ENCODE results near the gene GBX2. TPM values are rescaled to one million over a fixed set of nuclear protein-coding genes. Genes with fewer than 3 reads are reported as not detected.
"Not testable (repeated sequence)": the region's sequence is repeated elsewhere in the genome, so short reads cannot be mapped to it uniquely, and the experiment has no call there.

Gene GBX2
- total and polyA plus RNA-seq, 2 donors (not counting 1 experiment from before 2014, with no cell fraction given): not detected

DNA sequence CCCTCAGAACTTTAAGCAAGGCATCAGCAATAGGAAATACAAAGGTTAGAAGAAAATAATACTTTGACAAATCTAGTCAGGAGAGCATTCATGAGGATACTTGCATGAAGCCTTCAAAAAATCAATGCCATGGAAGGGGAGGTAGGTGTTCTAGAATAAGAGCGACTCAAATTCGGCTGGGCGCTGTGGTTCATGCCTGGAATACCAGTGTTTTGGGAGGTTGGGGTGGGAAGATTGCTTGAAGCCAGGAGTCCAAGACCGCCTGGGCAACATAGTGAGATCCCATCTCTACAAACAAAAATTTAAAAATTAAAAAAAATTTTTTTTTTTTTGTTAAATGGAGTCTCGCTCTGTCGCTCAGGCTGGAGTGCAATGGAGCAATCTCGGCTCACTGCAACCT, 21.8 kb downstream of the GBX2 start:
- POLR2A ChIA-PET: no interaction called here
- peaks cover 4% of the 10 kb centered on the region for H3K9me3 Mint-ChIP-seq (ENCODE audit: insufficient read depth)
- Histone ChIP-seq H4K20me1 (ENCODE audit: control insufficient read depth, insufficient read depth, low read length, poor library complexity, severe bottlenecking) (no peaks in the 10 kb centered on the region), H3K79me2 (ENCODE audit: control insufficient read depth, insufficient read depth, low read length) (no peaks in the 10 kb centered on the region), H3K9me3 (ENCODE audit: control extremely low read depth in 1 of 3, control insufficient read depth in 2 of 3, insufficient read depth in 1 of 3, low read length in 2 of 3) (peaks cover 0 to 7% (median 4%) of the 10 kb centered on the region in 3 donors), H3K4me2 (replicated peaks; ENCODE audit: low read depth, low read length, poor library complexity, severe bottlenecking) (no peak overlapping the region), H2AFZ (ENCODE audit: insufficient read depth, low read depth, low read length, poor library complexity, severe bottlenecking) (no peak overlapping the region), H3K27ac (ENCODE audit: low read length in 2 of 2) (no peak overlapping the region), H3K9ac (ENCODE audit: low read length) (no peak overlapping the region), H3K36me3 (replicated peaks in 1 of 2; ENCODE audit: control extremely low read depth in 1 of 2, control insufficient read depth in 1 of 2, extremely low read depth in 1 of 2, insufficient read depth in 2 of 2, low read length in 1 of 2) (no peaks in the 10 kb centered on the region), H3K4me1 (ENCODE audit: control insufficient read depth in 2 of 2, insufficient read depth in 2 of 2, low read length in 2 of 2) (no peaks in the 10 kb centered on the region), H3K4me3 (ENCODE audit: control extremely low read depth in 1 of 5, extremely low read depth in 1 of 5, insufficient read depth in 1 of 5, low read depth in 2 of 5, low read length in 4 of 5) (no peak overlapping the region), H3K27me3 (replicated peaks in 1 of 4; ENCODE audit: control extremely low read depth in 1 of 4, control insufficient read depth in 3 of 4, insufficient read depth in 4 of 4, low read length in 3 of 4) (peaks cover 0 to 2% (median 0%) of the 10 kb centered on the region in 4 experiments)
- H3K27ac Mint-ChIP-seq: no peak overlapping the region
- DNase-seq: no peak
- intact Hi-C loops (cut with micrococcal nuclease): no loop called here
- WGBS (ENCODE audit: insufficient coverage): 100% methylated on average over 2 of the region's 7 CpGs
- CTCF ChIA-PET: no interaction called here
- no peak for ATAC-seq (ENCODE audit: low read depth)
- peaks cover 20% of the 10 kb centered on the region for H3K27me3 Mint-ChIP-seq
- no peak overlapping the region for H3K4me3 Mint-ChIP-seq
- TF ChIP-seq EZH2 (IDR thresholded peaks at IDR 0.05; ENCODE audit: borderline replicate concordance, insufficient read depth, low read depth, low read length, poor library complexity, severe bottlenecking): no peak
- TF ChIP-seq, protein P1, sequence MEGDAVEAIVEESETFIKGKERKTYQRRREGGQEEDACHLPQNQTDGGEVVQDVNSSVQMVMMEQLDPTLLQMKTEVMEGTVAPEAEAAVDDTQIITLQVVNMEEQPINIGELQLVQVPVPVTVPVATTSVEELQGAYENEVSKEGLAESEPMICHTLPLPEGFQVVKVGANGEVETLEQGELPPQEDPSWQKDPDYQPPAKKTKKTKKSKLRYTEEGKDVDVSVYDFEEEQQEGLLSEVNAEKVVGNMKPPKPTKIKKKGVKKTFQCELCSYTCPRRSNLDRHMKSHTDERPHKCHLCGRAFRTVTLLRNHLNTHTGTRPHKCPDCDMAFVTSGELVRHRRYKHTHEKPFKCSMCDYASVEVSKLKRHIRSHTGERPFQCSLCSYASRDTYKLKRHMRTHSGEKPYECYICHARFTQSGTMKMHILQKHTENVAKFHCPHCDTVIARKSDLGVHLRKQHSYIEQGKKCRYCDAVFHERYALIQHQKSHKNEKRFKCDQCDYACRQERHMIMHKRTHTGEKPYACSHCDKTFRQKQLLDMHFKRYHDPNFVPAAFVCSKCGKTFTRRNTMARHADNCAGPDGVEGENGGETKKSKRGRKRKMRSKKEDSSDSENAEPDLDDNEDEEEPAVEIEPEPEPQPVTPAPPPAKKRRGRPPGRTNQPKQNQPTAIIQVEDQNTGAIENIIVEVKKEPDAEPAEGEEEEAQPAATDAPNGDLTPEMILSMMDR (IDR thresholded peaks at IDR 0.05): no peak
- H3K4me1 Mint-ChIP-seq: no peaks in the 10 kb centered on the region

GRCh38 chr2:236143811-236144210, 24.4 kb downstream of the GBX2 start:
- WGBS (ENCODE audit: insufficient coverage): 93% methylated on average over 4 of the region's 10 CpGs
- no peak overlapping the region for H2AFZ ChIP-seq (ENCODE audit: insufficient read depth, low read depth, low read length, poor library complexity, severe bottlenecking)
- H3K9me3 Mint-ChIP-seq (ENCODE audit: insufficient read depth): no peaks in the 10 kb centered on the region
- no peak overlapping the region for H3K27ac ChIP-seq (ENCODE audit: low read length in 2 of 2)
- H3K9ac ChIP-seq (ENCODE audit: low read length): no peak overlapping the region
- no peak for ATAC-seq (ENCODE audit: low read depth)
- peaks cover 0 to 5% (median 0%) of the 10 kb centered on the region in 3 donors for H3K9me3 ChIP-seq (ENCODE audit: control extremely low read depth in 1 of 3, control insufficient read depth in 2 of 3, insufficient read depth in 1 of 3, low read length in 2 of 3)
- H3K4me3 Mint-ChIP-seq: no peak overlapping the region
- H3K79me2 ChIP-seq (ENCODE audit: control insufficient read depth, insufficient read depth, low read length): no peaks in the 10 kb centered on the region
- ChIA-PET CTCF (no interaction called here), POLR2A (no interaction called here)
- H3K4me1 Mint-ChIP-seq: no peaks in the 10 kb centered on the region
- no peak overlapping the region for H3K27ac Mint-ChIP-seq
- DNase-seq: no peak
- TF ChIP-seq EZH2 (IDR thresholded peaks at IDR 0.05; ENCODE audit: borderline replicate concordance, insufficient read depth, low read depth, low read length, poor library complexity, severe bottlenecking): no peak
- TF ChIP-seq, protein P1 (IDR thresholded peaks at IDR 0.05): no peak
- H3K4me1 ChIP-seq (ENCODE audit: control insufficient read depth in 2 of 2, insufficient read depth in 2 of 2, low read length in 2 of 2): no peaks in the 10 kb centered on the region
- peaks cover 22% of the 10 kb centered on the region for H3K27me3 Mint-ChIP-seq
- no peaks in the 10 kb centered on the region for H3K36me3 ChIP-seq (replicated peaks in 1 of 2; ENCODE audit: control extremely low read depth in 1 of 2, control insufficient read depth in 1 of 2, extremely low read depth in 1 of 2, insufficient read depth in 2 of 2, low read length in 1 of 2)
- no peaks in the 10 kb centered on the region for H4K20me1 ChIP-seq (ENCODE audit: control insufficient read depth, insufficient read depth, low read length, poor library complexity, severe bottlenecking)
- no peak overlapping the region for H3K4me2 ChIP-seq (replicated peaks; ENCODE audit: low read depth, low read length, poor library complexity, severe bottlenecking)
- no peak overlapping the region for H3K4me3 ChIP-seq (ENCODE audit: control extremely low read depth in 1 of 5, extremely low read depth in 1 of 5, insufficient read depth in 1 of 5, low read depth in 2 of 5, low read length in 4 of 5)
- intact Hi-C loops (cut with micrococcal nuclease): no loop called here
- H3K27me3 ChIP-seq (replicated peaks in 1 of 4; ENCODE audit: control extremely low read depth in 1 of 4, control insufficient read depth in 3 of 4, insufficient read depth in 4 of 4, low read length in 3 of 4): peaks cover 0 to 2% (median 0%) of the 10 kb centered on the region in 4 experiments

DNA sequence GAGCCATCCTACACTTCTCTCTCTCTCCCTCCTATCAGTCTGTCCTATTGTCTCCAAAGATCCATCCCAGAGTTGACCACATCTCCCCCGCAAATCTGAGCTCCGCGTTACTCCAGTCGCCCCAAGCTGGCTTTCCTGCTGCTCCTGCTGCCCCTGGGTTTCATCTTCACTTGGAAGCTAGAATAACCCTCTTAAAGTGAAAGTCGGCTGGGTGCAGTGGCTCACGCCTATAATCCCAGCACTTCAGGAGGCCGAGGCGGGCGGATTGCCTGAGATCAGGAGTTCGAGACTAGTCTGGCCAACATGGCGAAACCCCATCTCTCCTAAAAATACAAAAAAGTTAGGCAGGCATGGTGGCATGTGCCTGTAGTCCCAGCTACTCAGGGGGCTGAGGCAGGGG, 26.6 kb downstream of the GBX2 start:
- H3K27ac ChIP-seq (ENCODE audit: low read length in 2 of 2); H3K9me3 ChIP-seq (ENCODE audit: control extremely low read depth in 1 of 3, control insufficient read depth in 2 of 3, insufficient read depth in 1 of 3, low read length in 2 of 3); POLR2A ChIA-PET; H3K27ac Mint-ChIP-seq; DNase-seq; H3K4me3 Mint-ChIP-seq; H3K27me3 ChIP-seq (replicated peaks in 1 of 4; ENCODE audit: control extremely low read depth in 1 of 4, control insufficient read depth in 3 of 4, insufficient read depth in 4 of 4, low read length in 3 of 4); H3K36me3 ChIP-seq (replicated peaks in 1 of 2; ENCODE audit: control extremely low read depth in 1 of 2, control insufficient read depth in 1 of 2, extremely low read depth in 1 of 2, insufficient read depth in 2 of 2, low read length in 1 of 2); H3K4me1 Mint-ChIP-seq; H3K4me3 ChIP-seq (ENCODE audit: control extremely low read depth in 1 of 5, extremely low read depth in 1 of 5, insufficient read depth in 1 of 5, low read depth in 2 of 5, low read length in 4 of 5); H4K20me1 ChIP-seq (ENCODE audit: control insufficient read depth, insufficient read depth, low read length, poor library complexity, severe bottlenecking); H2AFZ ChIP-seq (ENCODE audit: insufficient read depth, low read depth, low read length, poor library complexity, severe bottlenecking); H3K4me1 ChIP-seq (ENCODE audit: control insufficient read depth in 2 of 2, insufficient read depth in 2 of 2, low read length in 2 of 2); ATAC-seq (ENCODE audit: low read depth); CTCF ChIA-PET; H3K4me2 ChIP-seq (replicated peaks; ENCODE audit: low read depth, low read length, poor library complexity, severe bottlenecking); H3K79me2 ChIP-seq (ENCODE audit: control insufficient read depth, insufficient read depth, low read length); H3K9ac ChIP-seq (ENCODE audit: low read length); H3K9me3 Mint-ChIP-seq (ENCODE audit: insufficient read depth); intact Hi-C loops (cut with micrococcal nuclease): not testable (repeated sequence)
- peaks cover 23% of the 10 kb centered on the region for H3K27me3 Mint-ChIP-seq
- 91% methylated on average over 9 of the region's 11 CpGs for WGBS (ENCODE audit: insufficient coverage)

Data from B cell (primary cell).